ENCODE data around the gene ANO6.
"Not testable (repeated sequence)": the region's sequence is repeated elsewhere in the genome, so short reads cannot be mapped to it uniquely, and the experiment has no call there.

The ANO6 gene

GRCh38 chr12:45354399-45354798 is 138.5 kb downstream of the ANO6 start:
- DNase-seq, result no peak

- DNase-seq, result no peak
Observed at GRCh38 chr12:45355730-45356129, 139.8 kb downstream of the ANO6 start.

GRCh38 chr12:45356822-45357538 is 141.1 kb downstream of the ANO6 start:
- DNase-seq, result no peak

- DNase-seq, result no peak
Observed at GRCh38 chr12:45357539-45358417, 141.9 kb downstream of the ANO6 start.

GRCh38 chr12:45362291-45362690 is 146.4 kb downstream of the ANO6 start:
- DNase-seq, result no peak

GRCh38 chr12:45363903-45364302 is 148.0 kb downstream of the ANO6 start:
- no peak for DNase-seq

GRCh38 chr12:45368841-45369489 is 153.1 kb downstream of the ANO6 start:
- no peak for DNase-seq

GRCh38 chr12:45377815-45378214 is 161.9 kb downstream of the ANO6 start:
- DNase-seq, result no peak

GRCh38 chr12:45379261-45379660 is 163.4 kb downstream of the ANO6 start:
- DNase-seq, result no peak

- no peak for DNase-seq
Observed at GRCh38 chr12:45381351-45381750, 165.5 kb downstream of the ANO6 start.

- no peak for DNase-seq
Observed at GRCh38 chr12:45388545-45388944, 172.7 kb downstream of the ANO6 start.

GRCh38 chr12:45389426-45389825 is 173.5 kb downstream of the ANO6 start:
- DNase-seq, result no peak

- not testable (repeated sequence) for DNase-seq
Observed at GRCh38 chr12:45397499-45397898, 181.6 kb downstream of the ANO6 start.

GRCh38 chr12:45398552-45398951 is 182.7 kb downstream of the ANO6 start:
- DNase-seq, result no peak

- DNase-seq, result no peak
Observed at GRCh38 chr12:45400991-45401390, 185.1 kb downstream of the ANO6 start.

GRCh38 chr12:45402288-45402687 is 186.4 kb downstream of the ANO6 start:
- DNase-seq, result no peak

- no peak for DNase-seq
Observed at GRCh38 chr12:45406988-45407850, 191.3 kb downstream of the ANO6 start.

GRCh38 chr12:45407981-45408728 is 192.3 kb downstream of the ANO6 start:
- DNase-seq, result no peak

- DNase-seq, result no peak
Observed at GRCh38 chr12:45408729-45409114, 192.8 kb downstream of the ANO6 start.

- DNase-seq, result no peak
Observed at GRCh38 chr12:45409966-45410365, 194.1 kb downstream of the ANO6 start.

- DNase-seq, result no peak
Observed at GRCh38 chr12:45411626-45412025, 195.7 kb downstream of the ANO6 start.

- no peak for DNase-seq
Observed at GRCh38 chr12:45415393-45415817, 199.5 kb downstream of the ANO6 start.

Data from NCI-H345 (cell line).